ENCODE measurements around the gene ELK3.

The ELK3 gene

DNA sequence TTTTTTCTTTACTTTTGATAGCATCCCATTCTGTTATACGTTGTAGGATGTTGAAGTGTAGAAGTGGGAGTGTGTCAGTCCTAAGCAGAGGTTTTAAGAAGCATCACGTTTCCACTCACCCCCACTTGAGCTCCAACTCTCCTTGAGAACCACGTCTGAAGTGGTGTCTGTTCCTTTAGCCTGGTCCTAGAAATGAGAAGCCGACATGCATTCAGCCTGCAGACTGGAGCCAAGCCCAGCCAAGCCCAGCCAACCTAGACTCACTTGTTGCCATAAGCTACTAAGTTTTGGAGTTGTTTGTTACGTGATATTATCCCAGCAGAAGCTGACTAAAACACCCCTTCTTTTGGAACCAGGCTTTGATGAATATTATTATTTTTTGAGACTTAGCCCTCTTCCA, 4.4 kb upstream of the ELK3 start:
- no peak for DNase-seq (ENCODE audit: low spot score)

DNA sequence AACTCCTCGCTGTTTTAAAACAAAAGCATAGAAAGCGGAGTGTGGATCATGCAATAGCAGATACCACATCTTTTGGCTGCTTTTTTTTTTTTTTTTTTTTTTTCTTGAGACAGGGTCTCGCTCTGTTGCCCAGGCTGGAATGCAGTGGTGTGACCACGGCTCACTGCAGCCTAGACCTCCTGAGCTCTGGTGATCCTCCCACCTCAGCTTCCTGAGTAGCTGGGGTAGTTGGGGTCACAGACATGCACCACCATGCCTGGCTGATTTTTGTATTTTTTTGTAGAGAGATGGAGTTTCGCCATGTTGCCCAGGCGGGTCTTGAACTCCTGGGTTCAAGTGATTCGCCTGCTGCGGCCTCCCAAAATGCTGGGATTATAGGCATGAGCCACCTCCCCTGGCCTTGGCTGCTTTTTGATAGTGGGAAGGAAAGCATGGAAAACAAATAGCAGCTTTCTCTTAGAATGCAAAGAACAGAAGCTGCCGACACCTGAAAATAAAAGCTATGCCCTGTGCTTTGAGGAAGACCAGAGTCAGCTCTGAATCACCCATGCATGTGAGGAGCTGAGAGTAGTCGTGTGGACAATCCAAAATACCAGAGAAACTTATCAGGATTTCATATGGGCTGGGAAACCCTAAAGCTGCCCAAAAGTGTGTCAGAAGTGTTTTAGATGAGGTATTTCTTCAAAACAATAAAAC, 3.6 kb upstream of the ELK3 start:
- DNase-seq (ENCODE audit: low spot score): peak; percentile 34

- DNase-seq (ENCODE audit: low spot score): no peak
These were observed 1.1 kb upstream of the ELK3 start for GRCh38 chr12:96192926-96193573.

DNA sequence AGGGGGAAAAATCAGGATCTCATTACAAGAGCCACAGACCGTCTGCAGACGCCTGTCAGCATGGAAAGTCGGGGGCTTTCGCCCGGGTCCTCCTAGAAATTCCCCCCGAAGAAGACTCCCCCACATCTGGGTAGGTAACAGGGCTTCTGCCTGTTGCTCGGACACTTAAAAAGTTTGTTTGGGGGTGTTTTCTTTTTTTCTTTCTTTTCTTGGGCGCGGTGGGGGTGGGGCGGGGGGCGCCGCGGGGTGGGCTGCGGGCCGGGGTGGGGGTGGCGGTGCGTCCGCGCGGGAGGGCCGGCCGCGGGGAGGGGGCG, 358 bp downstream of the ELK3 start:
- no peak for DNase-seq (ENCODE audit: low spot score)

DNA sequence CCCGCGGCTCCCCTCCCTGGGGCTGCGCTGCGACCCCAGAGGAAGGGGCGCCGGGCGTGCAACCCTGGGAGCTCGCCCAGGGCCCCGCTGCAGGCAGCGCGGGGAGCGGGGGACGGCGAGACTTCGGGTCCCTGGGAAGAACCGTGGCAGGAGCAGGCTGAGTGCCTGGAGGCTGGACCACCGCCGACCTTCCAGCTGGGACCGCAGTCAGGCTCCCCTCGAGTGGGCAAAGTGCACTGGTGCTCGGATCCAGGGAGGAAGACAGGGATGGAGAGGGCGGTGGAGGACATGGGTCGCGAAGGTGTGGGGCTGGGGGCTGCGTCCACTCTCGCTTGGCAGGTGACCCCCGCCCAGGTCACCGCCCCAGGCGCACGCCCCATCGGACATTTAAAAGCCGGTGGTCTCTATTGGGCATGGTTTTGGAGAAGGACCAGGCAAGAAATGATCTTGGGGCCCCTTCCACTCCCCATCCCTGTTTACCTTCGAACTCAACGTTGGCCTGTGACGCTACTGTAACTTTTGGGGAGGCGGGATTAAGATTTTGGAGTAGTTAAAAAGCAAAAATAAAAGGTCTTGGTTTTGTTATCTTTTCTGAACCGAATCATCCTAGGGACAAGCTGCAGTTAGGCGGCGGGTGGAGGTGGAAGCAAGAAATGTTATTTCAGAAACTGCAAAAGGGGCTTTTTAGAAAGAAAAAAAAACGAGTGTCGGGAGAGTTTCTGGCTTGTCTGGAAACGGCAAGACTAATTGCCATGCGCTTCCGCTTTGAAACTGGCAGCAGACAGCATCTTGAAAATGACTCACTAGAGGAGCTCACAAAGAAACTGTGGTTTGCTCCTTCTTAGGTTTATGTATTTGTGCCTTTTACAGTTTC, 1.0 kb downstream of the ELK3 start:
- DNase-seq (ENCODE audit: low spot score): peak; percentile 93

DNA sequence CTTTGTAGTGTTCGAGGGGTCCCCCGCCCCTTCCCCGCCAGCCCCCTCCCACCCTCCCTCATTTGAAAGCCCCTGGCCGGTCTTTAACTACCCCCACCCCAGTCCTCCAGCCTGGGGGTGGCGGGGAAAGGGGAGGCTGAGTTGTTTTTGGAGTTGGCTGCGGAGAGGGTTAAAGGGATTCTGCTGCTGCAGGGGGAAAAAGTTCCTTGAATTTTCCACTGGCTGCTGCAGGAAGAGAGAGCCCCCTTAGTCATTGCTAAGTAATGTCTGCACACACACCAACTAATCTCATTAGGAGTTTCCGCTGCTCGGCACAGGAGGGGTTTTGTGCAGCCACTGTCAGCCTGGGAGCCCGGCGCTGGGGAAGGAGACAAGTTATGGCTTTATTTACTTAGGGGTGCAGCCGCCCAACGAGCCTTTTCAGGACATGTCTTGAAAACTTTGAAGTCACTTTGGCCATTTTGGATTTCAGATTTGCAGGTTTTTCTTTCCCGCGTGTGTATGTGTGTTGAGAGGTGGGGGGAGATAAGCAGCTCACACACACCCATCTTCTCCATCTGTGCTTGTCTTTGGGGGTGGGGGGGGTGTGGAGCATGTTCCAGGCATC, 1.8 kb downstream of the ELK3 start:
- peak; percentile 93 for DNase-seq (ENCODE audit: low spot score)

DNA sequence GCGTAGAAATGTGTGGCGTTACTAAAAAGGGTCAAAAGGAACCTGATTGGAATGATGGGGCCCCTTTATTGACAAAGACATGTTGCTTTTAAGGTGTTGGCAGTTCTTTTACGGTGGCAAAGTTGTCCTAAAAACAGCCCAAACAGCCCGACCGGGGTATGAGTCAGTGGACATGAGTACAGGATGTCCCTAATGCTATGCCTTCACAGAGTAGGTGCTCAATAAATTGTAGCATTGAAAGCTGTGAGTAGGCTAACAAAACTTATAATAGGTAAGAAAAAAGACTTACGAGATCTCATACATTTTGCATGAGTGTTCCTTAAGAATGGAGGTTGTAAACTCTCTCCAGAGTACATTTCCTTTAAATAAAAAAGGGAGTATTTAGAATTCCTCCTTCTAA, 2.6 kb downstream of the ELK3 start:
- peak; percentile 89 for DNase-seq (ENCODE audit: low spot score)

DNA sequence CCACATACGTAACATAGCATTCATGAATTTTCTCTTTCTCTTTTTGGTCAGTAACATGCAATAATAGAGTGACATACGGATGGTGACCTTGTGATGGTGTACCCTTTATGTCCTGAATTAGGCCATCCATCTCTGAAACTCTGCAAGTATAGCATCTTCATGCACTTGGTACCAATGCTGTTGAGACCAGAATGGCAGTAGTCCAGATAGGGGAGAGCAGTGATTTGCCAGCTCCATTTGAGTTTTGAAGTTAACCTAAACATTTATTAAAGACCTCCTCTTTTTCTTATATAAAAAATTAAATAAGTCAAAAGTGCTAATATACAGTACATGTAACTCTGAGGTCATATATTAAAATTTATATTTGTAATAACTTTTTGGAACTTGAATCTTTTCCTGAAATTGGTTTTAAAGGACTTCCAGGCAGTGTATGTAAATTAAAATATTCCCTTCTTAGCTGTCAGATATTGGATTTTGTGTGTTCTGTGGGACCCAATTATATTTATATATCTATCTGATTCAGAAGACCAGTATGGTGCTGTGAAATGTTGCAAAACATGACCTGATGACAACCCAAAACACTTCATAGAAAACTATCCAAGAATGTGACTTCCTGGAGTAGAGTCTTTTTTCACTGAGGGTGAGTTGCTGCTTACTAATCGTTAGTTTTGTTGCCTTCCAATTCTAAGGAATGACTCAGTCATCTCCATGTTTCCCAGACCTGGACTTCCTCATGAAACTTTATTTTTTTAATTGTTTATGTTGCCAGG, 3.5 kb downstream of the ELK3 start:
- peak; percentile 99 for DNase-seq (ENCODE audit: low spot score)

DNA sequence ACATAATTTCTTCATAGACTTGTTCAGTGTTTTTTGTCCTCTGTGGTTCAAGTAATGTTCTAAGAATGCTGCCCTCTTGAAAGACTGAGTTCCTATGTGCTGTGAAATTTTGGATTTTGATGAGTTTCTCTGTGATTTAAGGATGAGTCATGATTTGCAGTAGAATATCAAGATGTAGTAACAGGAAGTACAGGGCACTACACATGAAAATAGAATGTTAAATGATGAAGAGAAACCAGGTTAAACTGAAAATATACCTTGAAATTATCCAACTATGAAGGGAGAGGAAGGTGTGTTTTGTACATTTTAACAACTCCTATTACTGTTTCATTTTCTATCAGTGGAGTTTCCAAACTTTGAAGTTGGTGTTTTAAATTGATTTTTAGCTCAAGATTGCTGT, 4.8 kb downstream of the ELK3 start:
- DNase-seq (ENCODE audit: low spot score): peak; percentile 99

GRCh38 chr12:96199464-96199863, 5.3 kb downstream of the ELK3 start:
- no peak for DNase-seq (ENCODE audit: low spot score)

DNA sequence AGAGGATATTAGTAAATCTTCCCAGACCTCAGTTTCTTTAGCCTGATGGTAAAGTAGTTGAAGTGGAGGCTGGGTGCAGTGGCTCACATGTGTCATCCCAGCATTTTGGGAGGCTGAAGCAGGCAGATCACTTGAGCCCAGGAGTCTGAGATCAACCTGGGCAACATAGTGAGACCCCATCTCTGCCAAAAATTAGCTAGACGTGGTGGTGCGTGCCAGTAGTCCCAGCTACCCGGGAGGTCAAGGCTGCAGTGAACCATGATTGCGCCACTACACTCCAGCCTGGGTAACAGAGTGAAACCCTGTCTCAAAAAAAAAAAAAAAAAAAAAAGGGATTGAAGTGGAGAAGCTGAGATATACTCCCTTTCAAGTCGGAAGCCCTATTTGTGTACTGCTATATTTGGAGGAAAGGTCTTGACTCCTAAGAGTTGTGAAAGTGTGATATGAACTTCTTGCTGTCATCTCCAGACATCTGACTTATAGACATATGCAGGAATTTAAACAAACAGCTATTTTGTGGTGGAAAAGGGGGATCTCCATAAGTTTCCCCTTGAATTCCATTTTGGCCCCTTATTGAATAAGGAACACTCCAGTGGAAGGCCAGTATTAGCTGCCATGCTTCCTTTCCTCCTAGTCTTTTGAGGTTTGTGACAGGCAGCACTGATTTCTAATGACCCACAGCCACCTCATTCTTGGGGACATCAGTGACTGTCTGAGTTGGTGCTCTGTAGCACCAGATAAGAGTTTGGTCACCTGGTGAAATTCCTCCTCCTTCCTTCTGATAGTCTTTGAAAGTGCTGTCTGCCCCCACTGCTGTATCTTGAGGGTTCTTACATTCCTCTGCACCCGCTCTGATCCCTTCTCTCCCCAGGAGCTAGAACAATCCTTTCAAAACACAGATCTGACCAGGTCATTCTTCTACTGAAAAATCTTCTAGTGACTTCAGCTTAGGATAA, 7.4 kb downstream of the ELK3 start:
- no peak for DNase-seq (ENCODE audit: low spot score)

DNA sequence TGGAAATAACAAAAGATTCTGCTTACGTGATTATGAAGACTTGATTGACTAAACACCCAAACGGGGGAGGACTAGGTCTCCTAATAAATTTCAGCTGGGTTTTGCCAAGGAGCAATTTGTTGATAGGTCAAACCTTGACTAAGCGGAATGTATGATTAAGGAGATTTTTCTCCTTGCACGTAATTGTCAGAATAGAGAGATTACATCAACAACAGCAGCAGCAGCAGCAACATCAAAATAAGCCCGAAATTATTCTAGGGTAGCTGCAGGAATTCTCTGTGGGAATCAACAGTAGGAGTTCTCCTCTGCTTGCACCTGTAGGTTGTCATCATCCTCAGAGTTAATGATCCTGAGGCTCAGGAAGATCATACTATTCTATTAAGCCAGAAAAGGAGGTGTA, 10.2 kb downstream of the ELK3 start:
- no peak for DNase-seq (ENCODE audit: low spot score)

- DNase-seq (ENCODE audit: low spot score): no peak
These were observed 11.7 kb downstream of the ELK3 start for GRCh38 chr12:96205908-96206307.

DNA sequence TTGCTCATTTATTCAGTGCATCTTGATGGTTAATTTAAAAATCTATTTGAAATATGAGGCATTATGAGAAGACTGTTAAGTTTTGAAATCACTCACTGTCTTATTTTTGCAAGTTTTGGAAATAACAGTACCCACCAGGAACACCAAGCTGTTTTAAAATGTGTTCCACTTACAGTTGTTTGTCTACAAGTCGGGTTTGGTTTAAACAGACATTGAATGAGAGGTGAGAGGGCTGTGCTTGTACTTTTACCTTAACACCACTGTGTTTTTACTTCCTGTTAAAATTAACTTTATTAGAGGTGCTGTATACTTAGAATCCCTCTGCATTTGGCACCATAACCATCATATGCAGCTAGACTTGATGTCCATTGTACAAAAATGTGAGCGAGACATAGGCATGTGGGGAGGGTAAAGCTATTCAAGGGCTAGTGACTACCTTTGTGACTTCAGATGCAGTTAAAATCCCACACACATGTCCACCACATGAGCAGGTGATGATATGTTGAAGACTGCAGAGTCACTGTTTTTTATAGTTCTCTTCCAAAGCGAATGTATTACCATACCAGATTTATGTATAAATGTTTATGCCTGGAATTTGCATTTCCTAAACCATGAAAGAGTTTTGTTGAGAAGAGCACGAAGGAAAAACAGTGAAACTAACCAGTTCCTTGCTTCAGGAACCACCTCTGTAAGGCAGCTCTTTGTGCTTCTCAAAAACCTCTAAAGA, 12.9 kb downstream of the ELK3 start:
- no peak for DNase-seq (ENCODE audit: low spot score)

- DNase-seq (ENCODE audit: low spot score): peak; percentile 44
These were observed 14.2 kb downstream of the ELK3 start for GRCh38 chr12:96208346-96208745.

- DNase-seq (ENCODE audit: low spot score): no peak
These were observed 14.8 kb downstream of the ELK3 start for GRCh38 chr12:96208801-96209549.

DNA sequence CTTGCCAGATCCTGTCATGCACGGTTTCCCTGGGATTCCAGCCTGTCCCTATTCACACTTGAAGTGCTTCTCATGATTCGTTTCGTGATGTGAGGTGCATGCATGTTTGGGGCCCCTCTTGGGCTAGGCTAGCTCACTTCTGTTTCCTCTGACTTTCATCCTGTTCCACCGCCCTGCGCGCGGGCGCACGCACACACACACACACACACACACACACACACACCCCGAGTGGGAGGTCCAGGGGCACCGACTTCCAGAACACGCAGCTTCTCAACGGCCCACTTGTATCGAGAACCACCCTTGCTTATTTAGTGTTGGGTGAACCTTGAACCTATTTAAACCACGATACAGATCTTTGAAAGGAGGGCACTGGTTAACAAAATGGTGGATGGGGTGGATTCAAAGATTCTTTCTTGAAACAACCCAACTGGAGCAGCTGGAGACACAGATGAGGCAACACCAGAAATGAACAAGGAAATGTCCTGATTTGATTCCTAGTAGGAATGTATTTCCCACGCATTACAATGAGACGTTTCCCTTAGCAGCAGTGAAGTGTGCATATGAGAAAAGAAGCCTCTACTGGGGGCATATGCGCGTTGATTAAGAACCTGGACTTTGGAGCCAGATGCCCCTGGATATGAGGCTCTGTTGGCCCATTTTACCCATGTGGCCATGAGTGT, 16.3 kb downstream of the ELK3 start:
- no peak for DNase-seq (ENCODE audit: low spot score)

DNA sequence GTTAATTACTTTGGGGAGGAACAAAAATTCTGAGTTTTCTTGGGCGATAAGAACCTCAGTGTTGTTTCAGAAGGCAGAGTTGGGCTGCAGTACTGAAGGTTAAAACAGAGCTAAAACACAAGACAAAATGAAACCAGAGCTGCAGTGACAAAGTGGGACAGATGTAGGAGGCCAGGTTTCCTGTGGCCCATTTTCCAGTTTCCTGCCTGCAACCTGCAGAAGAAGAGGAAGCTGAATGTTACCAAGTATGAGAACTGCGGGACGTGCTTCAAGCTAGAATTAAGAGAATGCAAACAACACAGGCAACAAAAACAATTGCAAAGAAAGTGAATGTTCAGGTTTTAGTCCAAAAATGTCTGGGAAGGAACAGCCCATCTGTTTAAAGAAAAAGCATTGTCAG, 17.8 kb downstream of the ELK3 start:
- DNase-seq (ENCODE audit: low spot score): no peak
